Neural crest cell (in vitro differentiated cells): ENCODE measurements around the gene WNT11. TPM values are rescaled to one million over a fixed set of nuclear protein-coding genes. Genes with fewer than 3 reads are reported as not detected.

Source experiments
- DNase-seq: peaks from one replicate; pipeline ENCODE4 v3.0.0; 2021; ENCODE audit warnings: low read depth, mixed read lengths, low spot score
- H3K27ac Mint-ChIP-seq: one replicate; pipeline ENCODE4 v1.8.0; 2021; ENCODE audit warnings: mild to moderate bottlenecking, mixed read lengths; ENCODE audit not compliant: unreplicated experiment
- H3K27me3 Mint-ChIP-seq: 2 replicates; pipeline ENCODE4 v1.8.0; 2021; ENCODE audit warnings: low read depth, mild to moderate bottlenecking, mixed read lengths
- H3K36me3 Mint-ChIP-seq: 2 replicates; pipeline ENCODE4 v1.8.0; 2021; ENCODE audit warnings: low read depth, mild to moderate bottlenecking, mixed read lengths
- H3K4me1 Mint-ChIP-seq: 2 replicates; pipeline ENCODE4 v1.8.0; 2021; ENCODE audit warnings: mixed read lengths
- H3K4me3 Mint-ChIP-seq: one replicate; pipeline ENCODE4 v1.8.0; 2021; ENCODE audit warnings: mild to moderate bottlenecking, mixed read lengths
- H3K9me3 Mint-ChIP-seq: 2 replicates; pipeline ENCODE4 v1.8.0; 2021; ENCODE audit warnings: mixed read lengths
- total RNA-seq: library from RNA; stranded (reverse); gene quantifications from 2 replicates; pipeline ENCODE4 v1.2.1, GENCODE V29; 2021
- TF ChIP-seq, protein P1 (sequence below): fragments of 200-600 bp; sonication (generic); conservative IDR thresholded peaks from 2 replicates; pipeline ENCODE4 v1.5.0; 2021; ENCODE audit warnings: antibody characterized with exemption, mild to moderate bottlenecking

Gene WNT11
- total RNA-seq, 1 donor from 2014 or later: 0.19 TPM

DNA sequence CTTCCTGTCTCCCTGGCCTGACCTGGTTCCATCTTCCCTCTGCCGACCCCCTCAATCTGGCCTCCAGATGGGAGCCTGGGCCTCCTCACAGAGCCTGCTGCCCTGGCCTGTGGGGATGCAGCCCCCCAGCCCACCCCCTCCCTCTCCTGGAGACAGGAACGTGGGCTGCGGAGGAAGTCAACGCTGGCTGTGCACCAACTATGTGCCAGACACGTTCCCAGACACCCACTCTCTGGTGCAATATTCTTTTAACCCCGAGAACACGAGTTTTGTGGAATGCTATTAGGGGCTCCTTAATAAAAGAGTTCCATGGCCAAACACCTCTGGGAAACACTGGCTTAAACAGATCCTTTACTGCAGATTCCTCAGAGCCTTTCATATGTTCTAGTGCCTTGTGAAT is 15.9 kb downstream of the WNT11 start:
- Mint-ChIP-seq H3K36me3 (no peaks in the 10 kb centered on the region), H3K27me3 (no peaks in the 10 kb centered on the region), H3K4me3 (no peak overlapping the region), H3K9me3 (no peaks in the 10 kb centered on the region), H3K27ac (no peak overlapping the region), H3K4me1 (peaks cover 26% of the 10 kb centered on the region)
- no peak for DNase-seq
- TF ChIP-seq, protein P1, sequence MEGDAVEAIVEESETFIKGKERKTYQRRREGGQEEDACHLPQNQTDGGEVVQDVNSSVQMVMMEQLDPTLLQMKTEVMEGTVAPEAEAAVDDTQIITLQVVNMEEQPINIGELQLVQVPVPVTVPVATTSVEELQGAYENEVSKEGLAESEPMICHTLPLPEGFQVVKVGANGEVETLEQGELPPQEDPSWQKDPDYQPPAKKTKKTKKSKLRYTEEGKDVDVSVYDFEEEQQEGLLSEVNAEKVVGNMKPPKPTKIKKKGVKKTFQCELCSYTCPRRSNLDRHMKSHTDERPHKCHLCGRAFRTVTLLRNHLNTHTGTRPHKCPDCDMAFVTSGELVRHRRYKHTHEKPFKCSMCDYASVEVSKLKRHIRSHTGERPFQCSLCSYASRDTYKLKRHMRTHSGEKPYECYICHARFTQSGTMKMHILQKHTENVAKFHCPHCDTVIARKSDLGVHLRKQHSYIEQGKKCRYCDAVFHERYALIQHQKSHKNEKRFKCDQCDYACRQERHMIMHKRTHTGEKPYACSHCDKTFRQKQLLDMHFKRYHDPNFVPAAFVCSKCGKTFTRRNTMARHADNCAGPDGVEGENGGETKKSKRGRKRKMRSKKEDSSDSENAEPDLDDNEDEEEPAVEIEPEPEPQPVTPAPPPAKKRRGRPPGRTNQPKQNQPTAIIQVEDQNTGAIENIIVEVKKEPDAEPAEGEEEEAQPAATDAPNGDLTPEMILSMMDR: no peak

DNA sequence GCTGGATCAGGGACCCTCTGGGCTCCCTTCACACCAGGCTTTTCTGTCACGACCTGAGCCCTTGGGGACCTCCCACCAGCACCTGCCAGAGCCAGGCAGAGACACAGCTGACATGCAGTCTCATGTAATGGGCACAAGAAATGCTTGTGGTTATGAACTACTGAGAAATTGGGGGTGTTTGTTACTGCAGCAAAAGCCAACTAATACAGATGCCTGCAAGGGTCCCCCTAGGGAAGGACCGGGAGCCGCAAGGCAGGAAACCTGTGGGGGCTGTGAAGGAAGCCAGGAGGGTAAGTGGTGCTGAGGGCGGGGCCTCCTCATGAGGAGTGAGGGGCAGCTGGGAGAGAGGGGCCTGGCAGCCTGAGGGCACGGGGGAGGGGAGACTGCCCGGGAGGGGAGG is 16.6 kb downstream of the WNT11 start:
- peaks cover 25% of the 10 kb centered on the region for H3K4me1 Mint-ChIP-seq
- H3K27ac Mint-ChIP-seq: no peak overlapping the region
- H3K4me3 Mint-ChIP-seq: no peak overlapping the region
- no peaks in the 10 kb centered on the region for H3K27me3 Mint-ChIP-seq
- H3K36me3 Mint-ChIP-seq: no peaks in the 10 kb centered on the region
- TF ChIP-seq, protein P1: no peak
- DNase-seq: no peak
- H3K9me3 Mint-ChIP-seq: no peaks in the 10 kb centered on the region

DNA sequence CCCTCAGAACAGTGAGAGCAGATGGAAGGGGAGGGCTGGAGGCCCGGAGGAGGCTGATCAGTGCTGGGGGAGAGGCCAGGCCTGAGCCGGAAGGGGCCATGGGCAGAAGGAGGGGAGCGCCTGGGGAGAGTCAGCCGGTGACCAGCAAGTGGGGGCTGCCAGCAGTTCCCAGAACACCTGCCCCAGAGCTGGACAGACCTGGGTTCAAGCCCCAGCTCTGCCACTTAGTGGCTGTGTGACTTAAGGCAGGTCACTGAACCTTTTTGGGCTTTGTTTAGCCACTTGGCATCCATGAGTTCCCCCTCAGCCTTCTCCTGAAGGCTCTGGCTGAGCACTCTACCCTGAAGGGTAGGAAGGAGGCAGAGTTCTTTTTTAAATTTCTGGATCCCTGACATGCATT is 17.4 kb downstream of the WNT11 start:
- Mint-ChIP-seq H3K4me3 (no peak overlapping the region), H3K27me3 (no peaks in the 10 kb centered on the region), H3K27ac (peak overlapping the region; percentile 58), H3K36me3 (no peaks in the 10 kb centered on the region), H3K9me3 (no peaks in the 10 kb centered on the region), H3K4me1 (peaks cover 31% of the 10 kb centered on the region)
- no peak for DNase-seq
- TF ChIP-seq, protein P1: no peak

DNA sequence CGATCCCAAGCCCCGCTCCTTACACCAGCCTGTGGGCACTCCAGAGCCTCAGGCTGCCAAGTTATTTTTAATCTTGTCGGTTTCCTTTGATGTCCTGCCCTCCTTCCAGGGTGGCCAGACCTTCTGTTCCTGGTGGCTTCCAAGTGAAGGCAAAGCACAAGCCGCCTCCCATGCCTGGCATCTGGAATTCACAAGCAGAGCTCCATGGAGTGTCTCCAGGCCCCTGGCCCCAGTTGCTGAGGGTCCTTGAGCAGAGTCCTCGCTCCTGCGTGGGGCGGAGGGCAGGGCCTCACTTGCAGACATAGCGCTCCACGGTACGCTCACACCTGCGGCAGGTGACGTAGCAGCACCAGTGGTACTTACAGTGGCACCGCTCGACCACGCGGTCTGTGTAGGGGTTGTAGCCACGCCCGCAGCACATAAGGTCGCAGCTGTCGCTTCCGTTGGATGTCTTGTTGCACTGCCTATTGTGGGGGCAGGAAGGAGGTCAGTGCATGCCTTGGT is 19.5 kb downstream of the WNT11 start:
- TF ChIP-seq, protein P1: no peak
- H3K27ac Mint-ChIP-seq: no peak overlapping the region
- no peaks in the 10 kb centered on the region for H3K9me3 Mint-ChIP-seq
- DNase-seq: no peak
- H3K4me3 Mint-ChIP-seq: no peak overlapping the region
- no peaks in the 10 kb centered on the region for H3K27me3 Mint-ChIP-seq
- H3K36me3 Mint-ChIP-seq: no peaks in the 10 kb centered on the region
- peaks cover 31% of the 10 kb centered on the region for H3K4me1 Mint-ChIP-seq

DNA sequence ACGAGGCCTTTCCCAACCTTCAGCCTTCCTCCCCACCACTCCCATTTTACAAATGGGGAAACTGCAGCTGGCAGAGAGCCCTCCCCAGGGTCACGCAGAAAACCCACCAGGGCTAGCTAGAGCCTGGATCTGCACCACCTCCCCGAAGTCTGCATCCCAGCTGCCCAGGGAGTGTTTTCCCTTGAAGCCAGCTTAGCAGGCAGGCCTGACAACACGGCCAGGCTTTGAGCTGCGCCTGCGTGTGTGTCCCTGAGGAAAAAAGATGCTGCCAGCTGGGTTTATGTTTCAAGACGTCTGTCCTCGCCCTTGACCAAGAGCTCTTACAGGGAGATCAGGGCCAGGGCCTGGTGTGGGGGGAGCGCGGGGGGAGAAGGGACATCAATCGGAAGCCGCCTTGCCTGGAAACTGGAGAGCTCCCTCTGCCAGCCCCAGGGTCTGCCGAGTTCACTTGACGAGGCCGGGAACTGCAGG is 20.3 kb downstream of the WNT11 start:
- peak overlapping the region; percentile 70 for H3K27ac Mint-ChIP-seq
- H3K4me3 Mint-ChIP-seq: peak overlapping the region; percentile 25
- peak; percentile 29 for DNase-seq
- H3K27me3 Mint-ChIP-seq: no peaks in the 10 kb centered on the region
- H3K4me1 Mint-ChIP-seq: peaks cover 31% of the 10 kb centered on the region
- TF ChIP-seq, protein P1: no peak
- no peaks in the 10 kb centered on the region for H3K36me3 Mint-ChIP-seq
- H3K9me3 Mint-ChIP-seq: no peaks in the 10 kb centered on the region
